LoVo (cell line): Measurements from ENCODE around the gene BBOX1.
"Not testable (repeated sequence)": the region's sequence is repeated elsewhere in the genome, so short reads cannot be mapped to it uniquely, and the experiment has no call there.

Experiments
- DNase-seq: peaks from one replicate; pipeline ENCODE4 v3.0.0-alpha.2; 2016; ENCODE audit warnings: low spot score

BBOX1 gene

GRCh38 chr11:27124514-27125264 lies 84.1 kb downstream of the BBOX1 start:
- DNase-seq, result no peak

- no peak for DNase-seq
Observed at GRCh38 chr11:27129686-27130085, 89.1 kb downstream of the BBOX1 start.

DNA sequence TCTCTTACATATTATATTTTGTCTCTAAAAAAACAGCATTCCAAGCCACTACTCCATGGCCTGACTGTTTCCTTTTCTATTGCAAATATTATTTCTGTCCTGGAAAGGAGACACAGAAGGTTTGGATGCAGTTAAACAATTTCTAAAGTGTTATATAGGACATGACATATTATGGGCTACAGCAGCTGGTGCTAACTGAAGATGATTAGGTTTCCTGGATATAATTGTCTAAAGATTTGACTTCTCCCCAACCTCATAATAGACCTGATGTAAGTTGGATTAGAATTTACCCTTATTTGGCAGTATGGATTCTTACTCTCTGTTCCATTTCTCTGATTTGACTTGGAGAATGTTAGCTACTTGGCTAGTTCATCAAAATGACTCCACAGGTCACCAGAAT lies 90.2 kb downstream of the BBOX1 start:
- no peak for DNase-seq

DNA sequence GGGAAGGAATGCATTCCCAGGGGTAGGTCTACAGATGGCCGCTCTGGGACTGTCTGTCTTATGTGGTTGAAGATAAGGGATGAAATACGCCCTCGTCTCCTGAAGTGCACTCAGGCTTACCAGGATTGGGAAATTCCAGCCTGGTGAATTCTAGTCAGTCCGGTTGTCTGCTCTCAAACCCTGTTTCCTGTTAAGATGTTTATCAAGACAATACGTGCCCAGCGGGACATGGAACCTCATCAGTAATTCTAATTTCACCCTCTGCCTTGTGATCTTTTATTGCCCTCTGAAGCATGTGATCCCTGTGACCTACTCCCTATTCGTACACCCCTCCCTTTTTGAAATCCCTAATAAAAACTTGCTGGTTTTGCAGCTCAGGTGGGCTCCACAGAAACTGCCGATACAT lies 95.3 kb downstream of the BBOX1 start:
- DNase-seq, result not testable (repeated sequence)

- DNase-seq, result no peak
Observed at GRCh38 chr11:27138716-27139115, 98.1 kb downstream of the BBOX1 start.

GRCh38 chr11:27139742-27140367 lies 99.2 kb downstream of the BBOX1 start:
- no peak for DNase-seq

- no peak for DNase-seq
Observed at GRCh38 chr11:27141576-27141975, 101.0 kb downstream of the BBOX1 start.

DNA sequence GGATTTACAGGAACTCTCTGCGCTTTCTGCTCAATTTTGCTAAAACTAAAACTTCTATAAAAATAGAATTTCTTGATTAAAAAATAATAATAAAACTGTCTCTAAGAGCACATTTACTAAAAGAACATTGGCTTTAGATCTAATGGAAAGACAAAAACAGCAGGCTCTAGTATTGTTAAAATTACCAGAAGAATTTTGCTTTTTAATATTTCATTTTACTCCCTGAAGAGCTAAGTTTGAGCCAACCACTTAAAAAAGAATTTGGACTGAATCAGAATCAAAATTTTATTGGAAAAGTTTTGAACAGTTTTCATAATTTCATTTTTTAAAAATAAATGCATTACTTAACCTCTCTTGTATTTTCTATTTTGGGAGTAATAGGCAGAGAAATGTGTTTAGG lies 107.3 kb downstream of the BBOX1 start:
- DNase-seq, result no peak

- no peak for DNase-seq
Observed at GRCh38 chr11:27148506-27148905, 107.9 kb downstream of the BBOX1 start.

- DNase-seq, result no peak
Observed at GRCh38 chr11:27150098-27150497, 109.5 kb downstream of the BBOX1 start.

GRCh38 chr11:27153136-27153535 lies 112.5 kb downstream of the BBOX1 start:
- DNase-seq, result no peak

DNA sequence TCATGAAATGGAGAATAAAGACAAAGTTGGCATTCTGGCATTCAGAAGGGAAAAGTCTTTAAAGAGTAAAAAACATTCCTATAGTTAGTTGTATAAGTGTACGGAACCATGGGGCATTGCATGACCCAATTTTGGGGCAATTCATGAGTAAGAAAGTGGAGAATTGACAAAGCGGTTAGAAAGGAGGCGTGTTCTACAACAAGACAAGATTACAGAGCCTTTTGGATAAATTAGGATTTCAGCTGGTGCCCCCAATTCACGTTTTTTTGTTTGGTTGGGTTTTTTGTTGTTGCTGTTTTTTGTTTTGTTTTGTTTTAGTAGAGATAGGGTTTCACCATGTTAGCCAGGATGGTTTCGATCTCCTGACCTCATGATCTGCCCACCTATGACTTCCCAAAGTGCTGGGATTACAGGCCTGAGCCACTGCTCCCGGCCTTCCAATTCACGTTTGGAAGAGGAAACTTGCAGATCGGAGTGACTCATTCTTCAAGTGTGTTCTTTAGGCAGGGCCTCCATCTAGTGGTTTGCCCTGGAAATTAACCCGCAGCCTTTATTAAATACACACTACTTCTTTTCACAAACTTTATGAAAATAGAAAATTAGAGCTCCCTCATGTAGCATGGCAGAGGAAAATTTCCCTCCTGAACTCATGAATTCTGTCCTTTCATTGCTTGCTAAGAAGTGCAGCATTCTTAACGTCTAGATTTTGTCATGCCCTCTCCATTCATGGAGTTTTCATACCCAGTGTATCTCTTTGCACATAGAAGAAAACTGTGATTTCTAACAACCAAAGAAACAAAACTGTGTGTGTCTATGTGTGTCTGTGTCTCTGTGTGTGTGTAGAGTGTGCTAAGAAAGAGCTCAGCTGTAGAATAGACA lies 118.1 kb downstream of the BBOX1 start:
- peak; percentile 73 for DNase-seq

DNA sequence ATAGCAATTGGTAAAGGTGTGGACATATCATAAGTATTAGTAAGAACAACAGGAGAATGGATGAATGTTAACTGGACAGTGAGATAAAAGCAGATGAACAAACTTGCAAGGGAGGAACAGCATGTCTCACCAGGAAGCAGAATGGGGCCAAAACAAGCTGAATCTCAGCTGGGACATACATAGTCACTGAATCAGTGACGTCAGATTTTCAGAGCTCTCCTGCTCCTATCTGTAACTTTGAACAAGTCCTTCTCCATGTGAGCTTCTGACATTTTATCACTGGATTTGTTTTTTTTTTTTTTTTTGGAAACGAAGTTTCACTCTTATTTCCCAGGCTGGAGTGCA lies 118.7 kb downstream of the BBOX1 start:
- DNase-seq, result no peak

GRCh38 chr11:27161071-27161470 lies 120.5 kb downstream of the BBOX1 start:
- no peak for DNase-seq

- no peak for DNase-seq
Observed at GRCh38 chr11:27162237-27162636, 121.6 kb downstream of the BBOX1 start.

DNA sequence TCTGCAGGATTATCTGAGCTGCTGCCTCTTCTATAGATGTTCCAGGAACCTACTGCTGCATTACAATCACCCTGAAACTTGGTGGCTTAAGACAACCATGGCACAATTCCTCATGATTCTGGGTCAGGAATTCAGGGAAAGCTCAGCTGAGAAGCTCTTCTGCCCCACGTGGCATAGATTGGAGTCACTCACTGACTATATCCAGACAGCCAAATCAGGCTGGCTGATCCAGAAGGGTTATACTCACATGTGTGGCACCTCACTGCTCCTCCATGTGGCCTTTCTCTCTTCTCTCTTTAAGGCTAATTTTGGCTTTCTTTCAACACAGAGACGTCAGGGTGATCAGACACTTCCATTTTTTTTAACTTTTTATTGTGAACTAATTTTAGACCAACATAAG lies 125.5 kb downstream of the BBOX1 start:
- DNase-seq, result no peak

DNA sequence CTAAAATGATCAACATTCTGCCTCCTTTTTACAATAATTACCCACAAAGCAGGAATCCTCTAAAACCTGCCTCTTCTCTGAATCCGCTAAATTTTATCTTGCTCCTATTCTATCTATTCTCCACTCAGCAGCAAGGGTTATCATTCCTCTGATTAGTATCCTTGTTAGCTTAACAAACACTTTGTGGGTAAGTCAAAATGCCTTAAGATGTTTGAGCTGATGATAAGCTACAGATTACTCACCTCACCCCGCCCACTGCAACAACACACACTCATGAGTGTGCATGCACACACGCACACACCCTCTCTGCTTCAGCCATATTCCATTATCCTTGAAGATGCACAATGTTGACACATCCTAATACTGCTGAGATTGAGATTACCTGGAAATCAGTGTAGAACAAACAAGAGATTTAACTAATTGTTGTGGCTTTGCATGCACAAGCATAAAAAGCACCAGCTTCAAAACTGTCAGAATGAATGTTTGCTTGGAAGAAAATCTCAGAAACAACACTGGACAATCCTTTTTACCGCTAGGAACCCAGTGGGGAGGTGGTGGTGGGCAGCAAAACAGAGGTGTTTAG lies 130.9 kb downstream of the BBOX1 start:
- no peak for DNase-seq

DNA sequence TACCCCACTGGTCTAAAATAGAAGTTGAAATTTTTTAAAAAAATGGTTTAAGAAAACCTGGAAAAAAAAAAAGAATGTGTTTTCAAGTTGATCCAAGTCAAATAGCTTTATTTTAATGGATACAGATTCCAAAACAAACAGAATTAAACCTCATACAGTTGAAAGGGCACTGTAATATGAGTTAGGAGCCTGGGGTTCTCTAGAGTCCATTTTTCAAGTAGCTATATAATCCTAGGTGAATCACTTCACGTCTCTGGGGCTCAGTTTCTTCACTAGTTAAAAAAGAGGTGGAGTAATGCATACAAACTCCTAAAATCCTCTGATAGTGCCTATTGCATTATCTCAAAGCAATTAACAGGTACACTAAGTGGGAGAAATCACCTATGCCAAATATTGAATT lies 132.9 kb downstream of the BBOX1 start:
- no peak for DNase-seq

GRCh38 chr11:27174021-27174420 lies 133.4 kb downstream of the BBOX1 start:
- no peak for DNase-seq

GRCh38 chr11:27174672-27175210 lies 134.1 kb downstream of the BBOX1 start:
- no peak for DNase-seq

DNA sequence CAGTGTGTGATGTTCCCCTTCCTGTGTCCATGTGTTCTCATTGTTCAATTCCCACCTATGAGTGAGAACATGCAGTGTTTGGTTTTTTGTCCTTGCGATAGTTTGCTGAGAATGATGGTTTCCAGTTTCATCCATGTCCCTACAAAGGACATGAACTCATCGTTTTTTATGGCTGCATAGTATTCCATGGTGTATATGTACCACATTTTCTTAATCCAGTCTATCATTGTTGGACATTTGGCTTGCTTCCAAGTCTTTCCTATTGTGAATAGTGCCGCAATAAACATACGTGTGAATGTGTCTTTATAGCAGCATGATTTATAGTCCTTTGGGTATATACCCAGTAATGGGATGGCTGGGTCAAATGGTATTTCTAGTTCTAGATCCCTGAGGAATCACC lies 134.9 kb downstream of the BBOX1 start:
- not testable (repeated sequence) for DNase-seq
